Heart left ventricle (tissue), 13 donors: ENCODE results near the gene CRIP3.

Source experiments
- POLR2A ChIP-seq, 2 donors: fragments of 450-650 bp; IDR thresholded peaks; one replicate each; pipeline ENCODE4 v1.6.1; 2017; ENCODE audit warnings: antibody characterized with exemption in 2 of 2, mild to moderate bottlenecking in 2 of 2, moderate library complexity in 2 of 2
- TF ChIP-seq, protein P1 (sequence below), 12 donors: fragments of 200-600 bp; sonication (generic) in 4 of 12; IDR thresholded peaks; one replicate each; pipeline versions ENCODE4 v1.5.0 to v1.8.0; 2018 to 2022; ENCODE audit warnings: antibody characterized with exemption in 12 of 12, mild to moderate bottlenecking in 5 of 12
- donor health status: ischemic (EF 13 %, LVEDD 7.1; RV severe dilation, severe dysfunction).
- donor health status: DM: no; HTN: yes; CAD: no.
- donor health status: DM: no; HTN: no; CAD: no.
- donor health status: ischemic (EF 25% LVEDD 6.9; RV normal size, moderate dysfunction).
- donor health status: ischemic (EF 25% LVEDD 5.7; RV mildly dilated, moderate dysfunction).
- donor health status: ischemic (EF 35%, LVEDD 5.7; RV mildly dilated, moderate dysfunction).
- donor health status: nonischemic (EF 11% LVEDD 7.7; RV severe dilation, severe dysfunction).
- donor health status: DM: yes; HTN: yes; CAD: no.
- donor health status: PGD.
- donor health status: ischemic (EF 29% LVEDD 5.4; RV normal size, mild dysfunction).
- donor health status: nonischemic (EF 23%, LVEDD 6.1; RV moderate dilation, normal function).

DNA sequence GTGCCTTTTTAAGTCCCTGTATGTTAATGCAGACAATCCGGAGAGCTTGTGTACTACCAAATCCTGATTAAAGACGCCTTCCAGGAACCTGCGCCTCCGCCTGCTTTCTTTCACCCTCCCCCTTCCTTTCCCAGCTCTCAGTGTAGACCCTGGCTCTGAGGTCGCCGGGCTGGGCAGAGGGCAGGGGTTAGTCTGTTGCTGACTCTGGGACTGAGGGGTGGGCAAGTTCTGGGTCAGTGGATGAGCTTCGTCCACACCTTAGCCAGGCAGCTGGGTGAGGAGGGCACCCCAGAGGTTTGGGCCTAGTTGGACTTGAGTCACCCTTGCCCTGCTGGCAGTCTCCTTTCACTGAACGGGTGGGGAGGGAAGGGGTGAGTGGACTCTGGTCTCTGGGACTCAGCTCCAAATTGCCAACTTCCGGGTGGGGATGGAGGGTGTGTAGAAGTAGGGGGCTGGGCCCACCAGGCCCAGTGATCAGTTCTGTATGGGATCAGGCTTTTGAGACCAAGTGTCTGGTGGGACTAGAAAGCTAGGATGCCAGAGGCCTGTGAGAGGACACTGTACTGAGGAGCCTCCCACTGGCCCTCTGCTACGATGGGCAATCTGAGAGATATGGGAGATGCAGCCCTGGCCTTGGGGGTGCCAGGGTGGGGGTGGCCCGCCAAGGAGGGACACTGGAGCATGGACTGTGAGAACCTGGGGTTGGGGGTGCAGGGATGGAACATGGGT lies 31.9 kb downstream of the CRIP3 start:
- TF ChIP-seq POLR2A (IDR thresholded peaks at IDR 0.05) = no peak
- TF ChIP-seq, protein P1, sequence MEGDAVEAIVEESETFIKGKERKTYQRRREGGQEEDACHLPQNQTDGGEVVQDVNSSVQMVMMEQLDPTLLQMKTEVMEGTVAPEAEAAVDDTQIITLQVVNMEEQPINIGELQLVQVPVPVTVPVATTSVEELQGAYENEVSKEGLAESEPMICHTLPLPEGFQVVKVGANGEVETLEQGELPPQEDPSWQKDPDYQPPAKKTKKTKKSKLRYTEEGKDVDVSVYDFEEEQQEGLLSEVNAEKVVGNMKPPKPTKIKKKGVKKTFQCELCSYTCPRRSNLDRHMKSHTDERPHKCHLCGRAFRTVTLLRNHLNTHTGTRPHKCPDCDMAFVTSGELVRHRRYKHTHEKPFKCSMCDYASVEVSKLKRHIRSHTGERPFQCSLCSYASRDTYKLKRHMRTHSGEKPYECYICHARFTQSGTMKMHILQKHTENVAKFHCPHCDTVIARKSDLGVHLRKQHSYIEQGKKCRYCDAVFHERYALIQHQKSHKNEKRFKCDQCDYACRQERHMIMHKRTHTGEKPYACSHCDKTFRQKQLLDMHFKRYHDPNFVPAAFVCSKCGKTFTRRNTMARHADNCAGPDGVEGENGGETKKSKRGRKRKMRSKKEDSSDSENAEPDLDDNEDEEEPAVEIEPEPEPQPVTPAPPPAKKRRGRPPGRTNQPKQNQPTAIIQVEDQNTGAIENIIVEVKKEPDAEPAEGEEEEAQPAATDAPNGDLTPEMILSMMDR (IDR thresholded peaks at IDR 0.05) = no peak
